Endothelial cell (in vitro differentiated cells): ENCODE results near the gene RPL21. TPM values are rescaled to one million over a fixed set of nuclear protein-coding genes. Genes with fewer than 3 reads are reported as not detected.
A peak's percentile ranks its signal among the peaks of the same experiment; 100 is the strongest.
"Not testable (repeated sequence)": the region's sequence is repeated elsewhere in the genome, so short reads cannot be mapped to it uniquely, and the experiment has no call there.

Experiments
- DNase-seq: peaks from one replicate; pipeline ENCODE4 v3.0.0; 2021; ENCODE audit warnings: low spot score
- H3K27ac Mint-ChIP-seq: one replicate; pipeline ENCODE4 v1.8.0; 2021; ENCODE audit warnings: mixed read lengths, inconsistent platforms; ENCODE audit not compliant: unreplicated experiment
- H3K27me3 Mint-ChIP-seq: one replicate; pipeline ENCODE4 v1.8.0; 2021; ENCODE audit warnings: mild to moderate bottlenecking, moderate library complexity, mixed read lengths, inconsistent platforms; ENCODE audit not compliant: unreplicated experiment
- H3K36me3 Mint-ChIP-seq: one replicate; pipeline ENCODE4 v1.8.0; 2021; ENCODE audit warnings: mild to moderate bottlenecking, low read depth, mixed read lengths, inconsistent platforms; ENCODE audit not compliant: unreplicated experiment
- H3K4me1 Mint-ChIP-seq: one replicate; pipeline ENCODE4 v1.8.0; 2021; ENCODE audit warnings: mild to moderate bottlenecking, mixed read lengths, inconsistent platforms; ENCODE audit not compliant: unreplicated experiment
- H3K4me3 Mint-ChIP-seq: one replicate; pipeline ENCODE4 v1.8.0; 2021; ENCODE audit warnings: mild to moderate bottlenecking, mixed read lengths, inconsistent platforms; ENCODE audit not compliant: unreplicated experiment
- H3K9me3 Mint-ChIP-seq: one replicate; pipeline ENCODE4 v1.8.0; 2021; ENCODE audit warnings: mixed read lengths, inconsistent platforms; ENCODE audit not compliant: unreplicated experiment
- CTCF ChIP-seq: fragments of 200-600 bp; sonication (generic); IDR thresholded peaks from one replicate; pipeline ENCODE4 v1.5.0; 2021; ENCODE audit warnings: antibody characterized with exemption; ENCODE audit not compliant: unreplicated experiment
- total RNA-seq: library from RNA; stranded (reverse); fragmentation: NEBNext Ultra II Directional; extraction: Animal tissue kit (Norgen Biotek cat#: 25700); gene quantifications from one replicate; pipeline ENCODE4 v1.2.1, GENCODE V29; 2021; ENCODE audit not compliant: unreplicated experiment

The RPL21 gene
- total RNA-seq, 1 donor from 2014 or later, result 910 TPM

GRCh38 chr13:27211271-27211670, 40.1 kb upstream of the RPL21 start:
- Mint-ChIP-seq H3K4me3 (no peak overlapping the region), H3K27ac (no peak overlapping the region), H3K9me3 (no peaks in the 10 kb centered on the region), H3K36me3 (peaks cover 7% of the 10 kb centered on the region), H3K4me1 (no peaks in the 10 kb centered on the region), H3K27me3 (no peaks in the 10 kb centered on the region)
- no peak for TF ChIP-seq CTCF
- no peak for DNase-seq

- Mint-ChIP-seq H3K36me3 (peaks cover 7% of the 10 kb centered on the region), H3K27me3 (no peaks in the 10 kb centered on the region), H3K27ac (no peak overlapping the region), H3K4me3 (no peak overlapping the region), H3K9me3 (no peaks in the 10 kb centered on the region), H3K4me1 (no peaks in the 10 kb centered on the region)
- TF ChIP-seq CTCF, result no peak
- no peak for DNase-seq
These were observed 39.5 kb upstream of the RPL21 start for GRCh38 chr13:27211771-27212364.

GRCh38 chr13:27213386-27213785, 38.0 kb upstream of the RPL21 start:
- not testable (repeated sequence) for H3K4me3 Mint-ChIP-seq, H3K27ac Mint-ChIP-seq, DNase-seq, H3K9me3 Mint-ChIP-seq, H3K4me1 Mint-ChIP-seq, H3K27me3 Mint-ChIP-seq
- peaks cover 10% of the 10 kb centered on the region for H3K36me3 Mint-ChIP-seq

GRCh38 chr13:27217791-27218190, 33.6 kb upstream of the RPL21 start:
- not testable (repeated sequence) for H3K4me1 Mint-ChIP-seq, H3K36me3 Mint-ChIP-seq, H3K9me3 Mint-ChIP-seq, DNase-seq, H3K4me3 Mint-ChIP-seq
- peak overlapping the region; percentile 61 for H3K27ac Mint-ChIP-seq
- peaks cover 11% of the 10 kb centered on the region for H3K27me3 Mint-ChIP-seq

GRCh38 chr13:27218861-27219260, 32.5 kb upstream of the RPL21 start:
- DNase-seq, H3K36me3 Mint-ChIP-seq, H3K4me3 Mint-ChIP-seq, H3K9me3 Mint-ChIP-seq, H3K4me1 Mint-ChIP-seq, H3K27ac Mint-ChIP-seq: not testable (repeated sequence)
- peaks cover 11% of the 10 kb centered on the region for H3K27me3 Mint-ChIP-seq

GRCh38 chr13:27219611-27220010, 31.7 kb upstream of the RPL21 start:
- Mint-ChIP-seq H3K9me3 (no peaks in the 10 kb centered on the region), H3K36me3 (peaks cover 7% of the 10 kb centered on the region), H3K4me3 (no peak overlapping the region), H3K27me3 (peaks cover 11% of the 10 kb centered on the region), H3K27ac (no peak overlapping the region), H3K4me1 (peaks cover 4% of the 10 kb centered on the region)
- TF ChIP-seq CTCF, result no peak
- no peak for DNase-seq

- not testable (repeated sequence) for H3K9me3 Mint-ChIP-seq, DNase-seq, H3K27ac Mint-ChIP-seq, H3K36me3 Mint-ChIP-seq, H3K4me3 Mint-ChIP-seq, H3K4me1 Mint-ChIP-seq
- peaks cover 11% of the 10 kb centered on the region for H3K27me3 Mint-ChIP-seq
These were observed 29.3 kb upstream of the RPL21 start for GRCh38 chr13:27222100-27222499.
